NB4 (cell line): Measurements from ENCODE around the gene BSDC1.

Experiments used
- DNase-seq: peaks from one replicate; pipeline ENCODE4 v3.0.0; 2010; ENCODE audit warnings: low read depth
- H3K4me3 ChIP-seq: one replicate; pipeline ENCODE4 v1.5.1; 2011; ENCODE audit warnings: mild to moderate bottlenecking, low read depth, low read length, moderate library complexity
- CTCF ChIP-seq: IDR thresholded peaks from one replicate; pipeline ENCODE4 v1.5.1; 2012; ENCODE audit warnings: low read depth, low read length
- MYC ChIP-seq: IDR thresholded peaks from 2 replicates; pipeline ENCODE4 v1.6.1; 2011; ENCODE audit warnings: low read depth, low read length
- POLR2A ChIP-seq: IDR thresholded peaks from 2 replicates; pipeline ENCODE4 v1.6.1; 2011; ENCODE audit warnings: mild to moderate bottlenecking; ENCODE audit not compliant: insufficient read length; ENCODE audit errors: extremely low read depth
- TF ChIP-seq, protein P1 (sequence below): IDR thresholded peaks from 2 replicates; pipeline ENCODE4 v1.6.1; 2011; ENCODE audit warnings: low read depth, low read length

BSDC1 gene

DNA sequence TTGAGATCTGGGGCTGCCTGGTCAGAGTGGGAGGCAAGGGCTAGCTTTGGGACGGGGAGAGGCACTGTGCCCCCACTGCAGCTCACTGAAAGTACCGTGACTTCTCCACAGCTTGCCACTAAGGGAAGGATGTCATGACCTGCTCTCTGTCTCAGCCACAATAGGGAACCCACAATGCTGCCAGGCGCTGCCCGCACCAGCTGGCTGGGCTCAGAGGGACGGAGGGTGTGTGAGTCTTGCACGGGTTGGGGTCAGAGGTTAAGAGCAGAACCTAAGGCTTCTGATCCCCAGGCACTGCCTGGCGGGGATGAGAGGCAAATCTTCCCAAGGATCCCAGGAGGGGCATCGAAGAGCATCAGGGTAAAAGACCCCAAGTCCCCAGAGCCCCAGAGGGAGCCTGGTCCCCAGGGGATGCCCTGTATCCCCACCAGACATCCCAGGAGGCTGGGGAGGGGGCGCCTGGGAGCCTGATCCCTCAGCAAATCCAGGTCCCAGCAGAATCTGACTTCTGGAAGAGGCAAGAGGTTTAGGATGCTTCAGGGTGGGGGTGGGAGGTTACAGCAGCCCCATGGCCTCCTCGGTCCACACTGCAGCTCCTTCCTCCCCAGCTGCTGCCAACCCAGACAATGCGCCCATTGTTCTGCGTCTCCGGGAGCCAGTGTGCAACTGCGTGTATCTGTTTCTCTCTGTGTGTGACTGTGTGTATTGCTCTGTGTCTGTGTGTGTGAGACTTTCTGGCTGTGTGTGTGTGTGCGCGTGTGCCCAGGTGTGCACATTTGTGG is 56.2 kb downstream of the BSDC1 start:
- peak; percentile 77 for DNase-seq
- no peak for TF ChIP-seq CTCF
- TF ChIP-seq, protein P1, sequence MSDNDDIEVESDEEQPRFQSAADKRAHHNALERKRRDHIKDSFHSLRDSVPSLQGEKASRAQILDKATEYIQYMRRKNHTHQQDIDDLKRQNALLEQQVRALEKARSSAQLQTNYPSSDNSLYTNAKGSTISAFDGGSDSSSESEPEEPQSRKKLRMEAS: no peak
- TF ChIP-seq MYC: no peak
- no peak for TF ChIP-seq POLR2A
- H3K4me3 ChIP-seq: no peak overlapping the region

GRCh38 chr1:32336963-32337675 is 57.1 kb downstream of the BSDC1 start:
- peak; percentile 97 for DNase-seq
- no peak overlapping the region for H3K4me3 ChIP-seq
- TF ChIP-seq, protein P1: no peak
- TF ChIP-seq POLR2A: no peak
- TF ChIP-seq CTCF: no peak
- TF ChIP-seq MYC: no peak

DNA sequence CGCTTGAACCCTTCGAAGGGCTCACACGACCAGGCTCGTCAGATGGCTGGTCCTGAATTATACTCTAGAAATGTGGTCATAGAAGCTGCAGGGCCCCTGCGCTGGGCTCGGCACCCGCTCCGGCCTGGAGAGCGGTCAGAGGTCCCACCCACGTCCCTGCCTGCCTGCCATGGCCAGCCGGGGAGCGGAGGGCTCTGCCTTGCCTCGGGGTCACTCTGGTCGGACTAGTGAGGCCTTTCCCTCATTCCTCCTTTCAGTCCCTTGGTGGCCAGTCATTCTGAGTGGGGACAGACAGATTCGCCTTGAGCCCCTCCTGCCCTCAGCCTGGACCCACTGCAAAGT is 57.7 kb downstream of the BSDC1 start:
- no peak overlapping the region for H3K4me3 ChIP-seq
- DNase-seq: no peak
- TF ChIP-seq, protein P1: no peak
- no peak for TF ChIP-seq MYC

- peak within 1 kb of the TSS; percentile 60 for H3K4me3 ChIP-seq
- TF ChIP-seq CTCF (no peak), MYC (peak; percentile 24; the same call in 1 of the 2 replicates), POLR2A (peak; percentile 82)
- DNase-seq: peak; percentile 83
These were observed 58.3 kb downstream of the BSDC1 start, which contains the start of gene MARCKSL1 for GRCh38 chr1:32335790-32336590. TSS of gene MARCKSL1 (minus strand) at chr1:32336233. CDS start at chr1:32336033, 200 bp downstream.

- peak overlapping the region; percentile 60 for H3K4me3 ChIP-seq
- TF ChIP-seq, protein P1: no peak
- peak; percentile 4 for TF ChIP-seq POLR2A
- DNase-seq: no peak
These were observed 58.8 kb downstream of the BSDC1 start for GRCh38 chr1:32335535-32335789.

DNA sequence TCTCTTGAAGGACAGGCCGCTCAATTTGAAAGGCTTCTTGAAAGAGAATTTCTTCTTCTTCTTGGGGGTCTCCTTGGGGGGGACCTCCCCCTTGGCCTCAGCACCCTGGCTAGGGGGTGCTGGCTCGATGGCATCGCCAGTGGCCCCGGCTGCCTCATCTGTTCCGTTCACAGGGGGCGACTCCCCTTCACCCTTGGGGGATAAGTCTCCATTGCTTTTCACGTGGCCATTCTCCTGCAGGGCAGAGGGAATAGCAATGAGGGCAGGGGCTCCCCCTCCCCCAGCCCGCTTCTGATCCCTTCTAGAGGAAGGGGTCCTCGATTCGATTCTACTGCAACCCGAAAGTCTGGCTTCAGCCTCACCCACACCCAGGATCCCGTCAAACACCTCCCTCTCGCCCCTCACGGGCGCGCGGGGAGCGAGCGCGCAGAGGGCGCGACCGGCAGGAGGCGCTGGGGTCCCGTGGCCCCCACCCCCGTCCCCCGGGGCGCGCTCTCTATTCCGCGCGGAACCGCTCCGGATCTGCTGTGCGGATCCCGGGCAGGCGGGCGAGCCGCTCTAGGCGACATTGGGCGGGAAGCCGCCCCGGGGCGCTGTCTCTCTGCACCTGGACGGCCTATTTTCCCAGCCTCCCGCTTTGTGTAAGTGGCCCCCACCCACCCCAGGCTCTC is 59.2 kb downstream of the BSDC1 start:
- TF ChIP-seq, protein P1: peak; percentile 20; the same call in 1 of the 2 replicates
- peak; percentile 55 for TF ChIP-seq MYC
- peak; percentile 17 for TF ChIP-seq POLR2A
- peak; percentile 66 for TF ChIP-seq CTCF
- peak; percentile 73 for DNase-seq

More for the DNA sequence above, 59.2 kb downstream of the BSDC1 start:
- peak overlapping the region; percentile 60 for H3K4me3 ChIP-seq
